K562 treated with DMSO at 1 percent for 12 hours (cell line): ENCODE measurements around the gene CCDC9B. TPM values are rescaled to one million over a fixed set of nuclear protein-coding genes. Genes with fewer than 3 reads are reported as not detected.

Source experiments
- total RNA-seq: library from RNA; unstranded; fragments of 300-600 nt; gene quantifications from 2 replicates; pipeline ENCODE4 v1.2.3, GENCODE V29; 2022; ENCODE audit not compliant: insufficient read depth

The CCDC9B gene
- total RNA-seq = 0.32 and 0.83 TPM in 2 replicates

DNA sequence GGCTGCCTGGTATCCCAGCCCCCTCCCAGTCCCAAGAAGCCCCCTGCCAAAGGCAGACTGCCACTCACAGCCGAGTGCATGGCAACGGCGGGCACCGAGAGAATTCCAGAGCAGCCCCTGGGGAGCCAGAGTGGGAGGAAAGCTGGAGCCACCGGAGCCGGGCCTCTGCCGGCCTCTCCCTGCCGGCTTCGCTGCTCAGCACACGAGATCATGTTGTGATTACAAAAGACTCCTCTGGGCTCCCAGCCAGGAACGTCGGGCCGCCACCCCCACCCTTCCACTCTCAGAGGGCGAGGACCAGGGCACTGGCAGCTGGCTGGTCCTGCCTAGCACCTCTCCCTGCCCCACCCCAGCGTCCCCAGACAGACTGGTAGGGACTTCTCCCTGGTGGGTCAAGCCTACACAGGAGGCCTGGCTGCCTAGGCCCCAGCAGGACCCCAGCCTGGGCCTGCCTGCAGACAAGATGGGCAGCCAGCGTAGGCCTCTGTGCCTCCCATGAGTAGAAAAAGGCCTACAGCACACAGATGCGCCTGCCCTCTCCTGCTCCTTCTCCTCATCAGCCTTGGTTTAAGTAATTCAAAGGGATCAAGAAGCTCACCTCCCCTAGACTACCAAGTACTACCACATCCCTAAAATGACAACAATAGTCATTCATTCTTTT is at the start of gene CCDC9B:
CCDC9B (minus strand) TSS at position 200 of the 661 bp plus-strand sequence; CDS start at position 80, 120 bp downstream.

DNA sequence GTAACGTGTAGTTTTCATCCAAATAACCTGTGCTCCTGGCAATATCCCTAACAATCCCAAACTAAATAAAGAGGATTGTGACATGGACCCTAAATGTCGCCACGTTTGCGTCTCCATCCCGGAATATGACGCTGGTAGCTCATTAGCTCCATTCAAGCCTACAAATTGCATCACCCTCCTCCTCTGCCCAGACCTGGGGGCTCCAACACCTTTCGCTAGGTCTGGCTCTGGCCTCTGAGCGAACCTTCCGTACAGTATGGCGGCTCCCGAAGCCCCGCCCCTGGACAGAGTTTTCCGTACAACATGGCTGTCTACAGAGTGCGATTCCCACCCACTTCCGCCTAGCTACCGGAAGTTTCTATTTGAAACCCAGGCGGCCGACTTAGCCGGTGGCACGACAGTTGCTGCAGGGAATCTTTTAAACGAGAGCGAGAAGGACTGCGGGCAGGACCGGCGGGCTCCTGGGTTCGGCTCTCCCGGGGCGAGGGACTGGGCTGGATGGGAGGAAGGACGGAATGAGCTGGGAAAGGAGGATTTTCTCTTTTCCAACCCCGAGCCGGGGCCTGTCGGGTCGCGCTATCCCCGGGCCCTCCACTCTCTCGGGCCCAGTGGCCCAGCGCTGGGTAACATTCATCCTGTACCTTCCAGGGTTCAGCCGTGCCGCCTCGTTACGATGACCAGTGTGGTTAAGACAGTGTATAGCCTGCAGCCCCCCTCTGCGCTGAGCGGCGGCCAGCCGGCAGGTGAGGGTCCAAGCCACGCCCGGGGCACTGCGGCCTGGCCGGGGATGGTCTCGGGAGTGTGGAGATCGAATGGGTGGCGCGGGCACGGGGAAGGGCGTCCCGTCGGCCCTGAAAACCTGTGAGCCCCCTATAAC is 42.1 kb upstream of the CCDC9B start, which contains the start of gene KNSTRN:
KNSTRN (plus strand) TSS at position 142 of the 877 bp plus-strand sequence; CDS start at position 257, 115 bp downstream.

DNA sequence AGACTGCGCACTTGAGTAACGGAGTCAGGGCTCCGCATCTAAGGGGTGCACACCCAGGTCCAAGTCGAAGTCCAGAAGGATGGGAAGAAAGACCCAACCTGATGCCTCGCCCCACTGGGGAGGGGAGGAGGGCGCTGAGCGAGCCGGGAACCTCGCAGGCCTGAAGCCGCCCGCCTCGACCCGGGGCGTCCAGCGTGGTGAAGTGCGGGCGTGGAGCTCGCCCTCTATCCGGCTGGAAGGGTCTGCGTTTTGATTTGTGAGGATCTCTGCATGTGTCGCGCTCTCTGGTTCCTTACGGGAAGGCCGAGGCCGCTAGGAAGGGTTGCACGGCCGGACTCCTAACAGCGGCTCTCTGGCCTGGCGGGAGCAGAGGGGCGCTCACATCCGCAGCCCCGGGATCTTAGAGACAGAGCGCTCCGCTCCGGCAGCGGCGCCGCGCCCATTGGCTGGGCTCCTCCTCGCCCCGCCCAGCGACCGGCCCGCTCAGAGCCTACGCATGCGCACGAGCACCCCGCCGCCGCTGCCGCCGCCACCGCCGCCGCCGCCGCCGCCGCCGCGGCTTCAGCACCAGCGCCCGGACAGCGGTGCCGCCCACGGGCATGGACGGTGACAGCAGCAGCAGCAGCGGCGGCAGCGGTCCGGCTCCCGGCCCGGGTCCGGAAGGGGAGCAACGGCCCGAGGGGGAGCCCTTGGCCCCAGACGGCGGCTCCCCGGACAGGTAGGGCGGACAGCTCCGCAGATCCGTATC is 17.2 kb upstream of the CCDC9B start, which contains the start of gene DISP2:
DISP2 (plus strand) TSS at position 497 of the 748 bp plus-strand sequence; CDS start at position 600, 103 bp downstream.

DNA sequence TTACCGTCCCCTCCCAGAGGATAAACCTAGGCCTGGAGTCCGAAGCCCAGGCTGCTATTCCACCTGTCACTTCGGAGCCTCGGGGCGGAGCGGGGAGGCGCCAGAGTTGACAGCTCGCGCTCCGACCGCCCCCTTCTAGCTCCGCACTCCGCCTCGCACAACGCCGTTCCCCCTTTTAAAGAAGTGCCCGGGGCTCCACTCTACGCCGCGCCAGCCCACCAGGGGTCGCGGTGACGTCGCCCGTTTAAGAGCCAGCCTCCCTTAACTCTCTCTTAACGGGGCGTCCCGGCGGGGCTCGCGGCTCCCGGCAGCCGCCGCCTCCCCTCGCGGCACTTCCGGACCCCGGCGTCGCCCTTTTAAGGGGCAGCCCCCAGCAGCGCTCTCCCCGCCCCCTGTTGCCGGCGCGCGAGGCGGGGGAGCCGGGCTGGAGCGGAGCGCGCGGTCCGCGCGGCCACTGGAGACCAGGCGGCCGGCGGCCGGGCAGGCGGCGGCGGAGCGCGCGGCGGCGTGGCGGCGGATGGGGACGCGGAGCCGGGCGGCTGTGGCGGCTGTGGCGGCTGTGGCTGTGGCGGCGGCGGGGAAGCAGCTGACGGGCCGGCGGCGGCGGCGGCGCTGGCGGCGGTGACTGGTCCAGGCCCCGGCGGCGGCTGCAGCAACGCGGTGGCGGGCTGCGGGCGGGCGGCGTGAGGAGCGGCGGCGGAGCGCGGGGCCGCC is 17.3 kb downstream of the CCDC9B start, which contains the start of gene INAFM2:
INAFM2 (plus strand) TSS at position 454 of the 714 bp plus-strand sequence. CDS start 364 bp downstream, outside the sequence.

DNA sequence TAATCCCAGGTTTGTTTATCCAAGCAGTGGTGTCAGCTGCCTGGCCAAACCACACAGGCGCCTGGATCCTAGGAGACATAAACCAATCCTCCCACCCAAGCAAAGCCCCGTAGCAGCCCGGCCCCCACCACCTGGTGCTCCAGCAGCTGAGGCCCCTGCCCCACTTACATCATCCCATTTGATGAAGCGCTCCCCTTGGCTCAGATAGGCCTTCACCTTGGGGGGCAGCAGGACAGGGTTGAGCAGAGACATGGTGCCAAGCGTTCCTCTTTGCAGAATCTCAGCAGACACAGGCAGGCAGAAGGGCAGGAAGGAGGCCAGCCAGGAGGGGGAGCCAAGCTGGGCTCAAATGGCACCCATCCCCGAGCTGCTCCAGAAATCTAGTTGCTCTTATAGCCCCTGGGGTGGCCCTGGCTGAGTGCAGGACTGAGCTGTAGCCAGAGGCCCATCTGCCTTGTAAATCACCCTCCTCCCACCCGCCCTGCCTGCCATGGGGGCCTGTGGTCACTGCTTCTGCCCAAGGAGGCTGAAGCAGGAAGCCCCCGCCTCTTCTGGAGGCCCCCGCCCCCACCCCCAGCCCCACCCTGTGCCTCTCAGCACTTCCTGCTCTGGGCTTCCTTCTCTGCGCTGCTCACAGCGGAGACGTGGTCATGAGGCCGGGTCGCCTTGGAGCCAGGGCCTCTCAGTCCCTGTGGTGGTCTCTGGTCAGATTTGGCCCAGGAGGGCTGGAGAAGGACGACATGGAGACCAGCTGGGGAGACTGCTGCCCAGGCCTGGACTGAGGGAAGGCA is 33.1 kb downstream of the CCDC9B start, which contains the start of gene PLCB2:
PLCB2 (minus strand) TSS at position 515 of the 791 bp plus-strand sequence; CDS start at position 252, 263 bp downstream.

DNA sequence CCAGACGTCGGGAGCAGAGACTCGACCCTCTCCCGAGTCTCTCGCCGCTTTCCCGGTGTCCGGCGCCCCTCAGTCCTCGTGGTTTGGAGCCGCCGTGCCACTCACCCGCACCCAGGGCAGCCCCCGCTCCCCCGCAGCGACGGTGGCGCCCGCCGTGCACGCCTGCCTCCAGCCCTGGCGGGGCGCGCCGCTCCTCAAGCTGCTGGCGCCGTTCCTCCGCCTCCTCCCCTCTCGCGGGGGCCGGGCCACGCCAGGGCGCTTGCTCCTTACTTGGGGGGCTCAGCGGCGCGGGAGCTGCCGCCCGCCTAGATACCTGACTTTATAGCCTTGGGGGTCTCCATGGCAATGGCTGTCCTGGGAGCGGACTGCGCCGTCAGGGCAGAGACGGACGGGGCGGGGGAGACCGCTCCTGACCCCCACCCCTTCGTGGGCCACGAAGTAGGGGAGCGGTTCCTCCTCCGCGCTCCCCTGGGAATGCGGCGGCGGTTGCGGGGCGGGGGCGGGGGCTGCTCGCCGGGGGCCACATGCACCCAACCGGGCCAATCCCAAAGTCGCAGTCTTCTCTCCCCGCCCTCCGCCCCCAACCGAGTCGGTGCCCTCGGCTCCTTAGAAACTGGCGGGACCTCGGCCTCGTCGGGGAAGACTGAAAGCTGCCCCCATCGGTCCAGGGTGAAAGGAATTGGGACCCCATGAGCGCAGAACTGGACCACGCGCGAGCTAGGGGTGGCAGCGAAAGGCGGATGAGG is 57.7 kb downstream of the CCDC9B start, which contains the start of gene ANKRD63:
ANKRD63 (minus strand) TSS at position 196 of the 746 bp plus-strand sequence. CDS start 478 bp downstream, outside the sequence.

Other genes starting within 250 kb of the CCDC9B start
- gene BMF, start 232.1 kb downstream of the CCDC9B start, total RNA-seq = 11.8 and 20.0 TPM in 2 replicates
- gene BUB1B, start 179.9 kb downstream of the CCDC9B start, total RNA-seq = 15.6 and 50.3 TPM in 2 replicates
- gene PAK6, start 101.9 kb downstream of the CCDC9B start, total RNA-seq = 0.44 TPM in 1 of 2 replicates, not detected in the other
- gene ANKRD63, start 57.9 kb downstream of the CCDC9B start, total RNA-seq = 1.2 TPM in 1 of 2 replicates, not detected in the other
- 4.1 and 7.1 TPM in 2 replicates for gene PLCB2, start 33.0 kb downstream of the CCDC9B start, total RNA-seq
- 14.7 and 22.7 TPM in 2 replicates for gene INAFM2, start 17.2 kb downstream of the CCDC9B start, total RNA-seq
- gene PHGR1, start 10.1 kb upstream of the CCDC9B start, total RNA-seq = not detected in 2 replicates
- gene DISP2, start 17.3 kb upstream of the CCDC9B start, total RNA-seq = 0.06 TPM in 1 of 2 replicates, not detected in the other
- gene KNSTRN, start 41.8 kb upstream of the CCDC9B start, total RNA-seq = 28.4 and 47.2 TPM in 2 replicates
- 3.2 and 3.3 TPM in 2 replicates for gene IVD, start 64.9 kb upstream of the CCDC9B start, total RNA-seq
- gene BAHD1, start 100.0 kb upstream of the CCDC9B start, total RNA-seq = 15.2 and 28.2 TPM in 2 replicates
- 10.8 and 15.0 TPM in 2 replicates for gene CHST14, start 130.0 kb upstream of the CCDC9B start, total RNA-seq
- gene CCDC32, start 224.1 kb upstream of the CCDC9B start, total RNA-seq = 22.0 and 29.8 TPM in 2 replicates
- gene RPUSD2, start 228.4 kb upstream of the CCDC9B start, total RNA-seq = 9.7 and 11.1 TPM in 2 replicates